Smooth muscle cell (in vitro differentiated cells): ENCODE results near the gene DCTPP1. TPM values are rescaled to one million over a fixed set of nuclear protein-coding genes. Genes with fewer than 3 reads are reported as not detected.
"Not testable (repeated sequence)": the region's sequence is repeated elsewhere in the genome, so short reads cannot be mapped to it uniquely, and the experiment has no call there.

Experiments
- DNase-seq: peaks from one replicate; lab custom pipeline; 2025; ENCODE audit not compliant: unreplicated experiment; lab: John Stamatoyannopoulos, UW
- H2AFZ ChIP-seq: fragments of 200-600 bp; sonication (generic); 2 replicates; pipeline ENCODE4 v1.6.0; 2016; ENCODE audit warnings: antibody characterized with exemption, low read depth, mild to moderate bottlenecking
- H3F3A ChIP-seq: fragments of 200-600 bp; sonication (generic); 2 replicates; pipeline ENCODE4 v1.6.0; 2017; ENCODE audit warnings: antibody characterized with exemption, low read depth
- H3K27ac ChIP-seq: fragments of 200-600 bp; sonication (generic); 2 replicates; pipeline ENCODE4 v1.5.1; 2016; ENCODE audit warnings: low read depth, mild to moderate bottlenecking
- H3K27me3 ChIP-seq: fragments of 200-600 bp; sonication (generic); 2 replicates; pipeline ENCODE4 v1.6.1; 2016; ENCODE audit warnings: low read depth, mild to moderate bottlenecking
- H3K36me3 ChIP-seq: fragments of 200-600 bp; sonication (generic); 2 replicates; pipeline ENCODE4 v1.5.1; 2016; ENCODE audit warnings: low read depth
- H3K4me1 ChIP-seq: fragments of 200-600 bp; sonication (generic); 2 replicates; pipeline ENCODE4 v1.5.1; 2016; ENCODE audit warnings: low read depth
- H3K4me2 ChIP-seq: fragments of 200-600 bp; sonication (generic); 2 replicates; pipeline ENCODE4 v1.6.0; 2016; ENCODE audit warnings: mild to moderate bottlenecking
- H3K4me3 ChIP-seq: fragments of 200-600 bp; sonication (generic); 2 replicates; pipeline ENCODE4 v1.5.1; 2016; ENCODE audit warnings: mild to moderate bottlenecking
- H3K79me2 ChIP-seq: fragments of 200-600 bp; sonication (generic); 2 replicates; pipeline ENCODE4 v1.6.0; 2016; ENCODE audit warnings: low read depth, mild to moderate bottlenecking
- H3K9ac ChIP-seq: fragments of 200-600 bp; sonication (generic); 2 replicates; pipeline ENCODE4 v1.6.0; 2016; ENCODE audit warnings: low read depth
- H3K9me3 ChIP-seq: fragments of 200-600 bp; sonication (generic); replicated peaks from 2 replicates; pipeline ENCODE4 v1.5.1; 2016; ENCODE audit warnings: low read depth
- H4K20me1 ChIP-seq: fragments of 200-600 bp; sonication (generic); 2 replicates; pipeline ENCODE4 v1.6.0; 2016; ENCODE audit warnings: low read depth
- WGBS: methylation state at CpG from one replicate; pipeline ENCODE4 v1.1.7; 2016; ENCODE audit warnings: low lambda C conversion rate; 5-methylcytosine and 5-hydroxymethylcytosine counted together
- polyA plus RNA-seq: library from polyadenylated mRNA; unstranded; fragments of >200 nt; fragmentation: Nextera tagmentation; extraction: Ambion mirVana; gene quantifications from 2 replicates; pipeline ENCODE4 v1.2.1, GENCODE V29; 2016
- total RNA-seq: library from RNA; depleted of rRNA; stranded (reverse); fragments of >200 nt; gene quantifications from 2 replicates; pipeline ENCODE4 v1.2.3, GENCODE V29; 2014
- TF ChIP-seq, protein P1 (sequence below): fragments of 200-600 bp; sonication (generic); IDR thresholded peaks from 2 replicates; pipeline ENCODE4 v1.5.1; 2017; ENCODE audit warnings: borderline replicate concordance, mild to moderate bottlenecking, antibody characterized with exemption; ENCODE audit not compliant: insufficient read depth, poor library complexity, severe bottlenecking

The DCTPP1 gene
- total and polyA plus RNA-seq, 2 experiments from 2014 or later, result 18.4 to 37.8 TPM

DNA sequence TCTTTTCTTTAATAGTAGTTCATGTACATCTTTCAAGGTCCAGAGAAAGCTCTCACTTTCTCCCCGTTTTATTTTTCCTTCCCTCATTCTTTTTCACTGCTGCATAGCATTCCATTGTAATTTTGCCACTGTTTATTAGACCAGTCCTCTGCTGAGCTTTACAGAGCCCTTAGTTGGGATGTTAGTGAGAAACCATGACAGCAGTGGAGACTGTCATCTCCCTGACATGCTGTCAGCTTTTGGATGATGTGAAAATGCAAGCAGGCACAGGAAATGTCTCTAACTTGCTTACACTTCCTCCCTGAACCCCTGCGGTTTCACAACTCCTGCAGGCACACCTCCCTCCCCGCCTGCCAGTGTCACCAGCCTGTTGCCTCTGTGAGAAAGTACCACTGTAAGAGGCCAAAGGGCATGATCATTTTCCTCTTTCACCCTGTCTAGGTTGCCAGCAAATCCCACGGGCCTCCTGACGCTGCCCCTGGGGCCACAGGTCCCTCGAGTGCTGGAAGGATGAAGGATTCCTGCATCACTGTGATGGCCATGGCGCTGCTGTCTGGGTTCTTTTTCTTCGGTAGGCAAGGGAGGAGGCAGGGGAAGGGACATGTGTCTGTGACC lies 42.6 kb upstream of the DCTPP1 start, which contains the start of gene ITGAL:
ITGAL (plus strand) TSS at position 415 of the 615 bp plus-strand sequence; CDS start at position 511, 96 bp downstream.
- no peak for DNase-seq
- WGBS, result 84% methylated on average over 8 of the region's 8 CpGs
- H3K36me3 ChIP-seq, result no peaks in the 10 kb centered on the region
- no peak within 1 kb of the TSS for H3K4me2 ChIP-seq
- no peak within 1 kb of the TSS for H3K9ac ChIP-seq
- H3K4me1 ChIP-seq, result no peaks in the 10 kb centered on the region
- H3F3A ChIP-seq, result no peaks in the 10 kb centered on the region
- no peaks in the 10 kb centered on the region for H3K79me2 ChIP-seq
- TF ChIP-seq, protein P1, sequence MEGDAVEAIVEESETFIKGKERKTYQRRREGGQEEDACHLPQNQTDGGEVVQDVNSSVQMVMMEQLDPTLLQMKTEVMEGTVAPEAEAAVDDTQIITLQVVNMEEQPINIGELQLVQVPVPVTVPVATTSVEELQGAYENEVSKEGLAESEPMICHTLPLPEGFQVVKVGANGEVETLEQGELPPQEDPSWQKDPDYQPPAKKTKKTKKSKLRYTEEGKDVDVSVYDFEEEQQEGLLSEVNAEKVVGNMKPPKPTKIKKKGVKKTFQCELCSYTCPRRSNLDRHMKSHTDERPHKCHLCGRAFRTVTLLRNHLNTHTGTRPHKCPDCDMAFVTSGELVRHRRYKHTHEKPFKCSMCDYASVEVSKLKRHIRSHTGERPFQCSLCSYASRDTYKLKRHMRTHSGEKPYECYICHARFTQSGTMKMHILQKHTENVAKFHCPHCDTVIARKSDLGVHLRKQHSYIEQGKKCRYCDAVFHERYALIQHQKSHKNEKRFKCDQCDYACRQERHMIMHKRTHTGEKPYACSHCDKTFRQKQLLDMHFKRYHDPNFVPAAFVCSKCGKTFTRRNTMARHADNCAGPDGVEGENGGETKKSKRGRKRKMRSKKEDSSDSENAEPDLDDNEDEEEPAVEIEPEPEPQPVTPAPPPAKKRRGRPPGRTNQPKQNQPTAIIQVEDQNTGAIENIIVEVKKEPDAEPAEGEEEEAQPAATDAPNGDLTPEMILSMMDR, result no peak
- H2AFZ ChIP-seq, result no peak within 1 kb of the TSS
- H3K4me3 ChIP-seq, result no peak within 1 kb of the TSS
- H3K27ac ChIP-seq, result no peak within 1 kb of the TSS
- no peaks in the 10 kb centered on the region for H3K27me3 ChIP-seq
- no peaks in the 10 kb centered on the region for H4K20me1 ChIP-seq
- no peaks in the 10 kb centered on the region for H3K9me3 ChIP-seq

DNA sequence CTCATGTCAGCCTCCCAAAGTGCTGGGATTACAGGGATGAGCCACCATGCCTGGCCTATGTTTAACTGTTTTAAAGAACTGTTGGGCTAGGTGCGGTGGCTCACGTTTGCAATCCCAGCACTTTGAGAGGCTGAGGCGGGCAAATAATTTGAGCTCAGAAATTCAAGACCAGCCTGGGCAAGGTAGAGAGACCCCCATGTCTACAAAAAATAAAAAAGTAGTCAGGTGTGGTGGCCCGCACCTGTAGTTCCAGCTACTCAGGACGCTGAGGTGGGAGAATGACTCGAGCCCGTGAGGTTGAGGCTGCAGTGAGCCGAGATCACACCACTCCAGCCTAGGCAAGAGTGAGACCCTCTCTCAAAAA lies 40.8 kb upstream of the DCTPP1 start:
- Histone ChIP-seq H3K36me3 (no peaks in the 10 kb centered on the region), H3K79me2 (no peaks in the 10 kb centered on the region), H4K20me1 (no peaks in the 10 kb centered on the region), H3K9ac (no peak overlapping the region), H3K4me1 (no peaks in the 10 kb centered on the region), H3K9me3 (no peaks in the 10 kb centered on the region), H3K27ac (no peak overlapping the region), H3K4me2 (no peak overlapping the region), H3F3A (no peaks in the 10 kb centered on the region), H2AFZ (no peak overlapping the region), H3K4me3 (no peak overlapping the region), H3K27me3 (no peaks in the 10 kb centered on the region)
- no peak for DNase-seq
- TF ChIP-seq, protein P1, result no peak
- WGBS, result 96% methylated on average over 8 of the region's 8 CpGs

DNA sequence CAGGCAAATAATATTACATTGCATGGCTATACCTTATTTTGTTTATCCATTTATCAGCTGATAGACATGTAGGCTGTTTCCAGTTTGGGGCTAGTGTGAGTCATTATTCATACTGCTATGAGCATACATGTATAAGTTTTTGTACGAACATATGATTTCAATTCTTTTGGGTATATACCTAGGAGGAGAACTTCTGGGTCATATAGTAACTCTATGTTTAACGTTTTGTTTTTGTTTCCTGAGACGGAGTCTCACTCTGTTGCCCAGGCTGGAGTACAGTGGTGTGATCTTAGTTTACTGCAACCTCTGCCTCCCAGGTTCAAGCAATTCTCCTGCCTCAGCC lies 40.3 kb upstream of the DCTPP1 start:
- no peaks in the 10 kb centered on the region for H3F3A ChIP-seq
- no peaks in the 10 kb centered on the region for H4K20me1 ChIP-seq
- H3K27me3 ChIP-seq, result no peaks in the 10 kb centered on the region
- no peak for DNase-seq
- H3K79me2 ChIP-seq, result no peaks in the 10 kb centered on the region
- no peak overlapping the region for H3K4me2 ChIP-seq
- H3K4me3 ChIP-seq, result no peak overlapping the region
- TF ChIP-seq, protein P1, result no peak
- H3K27ac ChIP-seq, result no peak overlapping the region
- H3K9ac ChIP-seq, result no peak overlapping the region
- no peak overlapping the region for H2AFZ ChIP-seq
- H3K9me3 ChIP-seq, result no peaks in the 10 kb centered on the region
- no peaks in the 10 kb centered on the region for H3K36me3 ChIP-seq
- 86% methylated on average over 3 of the region's 3 CpGs for WGBS
- no peaks in the 10 kb centered on the region for H3K4me1 ChIP-seq

DNA sequence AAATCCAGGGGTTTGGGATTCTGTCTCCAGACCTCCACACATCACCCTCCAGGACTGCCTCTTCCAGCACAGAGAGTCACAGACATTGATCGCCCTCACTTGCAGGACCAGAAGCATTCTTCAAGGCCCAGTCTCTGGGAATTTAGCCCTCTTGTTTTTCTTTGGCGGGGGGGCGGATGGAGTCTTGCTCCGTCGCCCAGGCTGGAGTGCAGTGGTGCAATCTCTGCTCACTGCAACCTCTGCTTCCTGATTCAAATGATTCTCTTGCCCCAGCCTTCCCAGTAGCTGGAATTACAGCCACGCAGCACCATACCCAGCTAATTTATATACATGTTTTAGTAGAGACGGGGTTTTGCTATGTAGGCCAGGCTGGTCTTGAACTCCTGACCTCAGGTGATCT lies 34.2 kb upstream of the DCTPP1 start:
- Histone ChIP-seq H3K27ac (no peak overlapping the region), H3K4me3 (no peak overlapping the region), H3K9ac (no peak overlapping the region), H3K9me3 (no peaks in the 10 kb centered on the region), H3K79me2 (no peaks in the 10 kb centered on the region), H3K4me1 (no peaks in the 10 kb centered on the region), H4K20me1 (no peaks in the 10 kb centered on the region), H3K36me3 (no peaks in the 10 kb centered on the region), H3K4me2 (no peak overlapping the region), H2AFZ (no peak overlapping the region), H3K27me3 (no peaks in the 10 kb centered on the region), H3F3A (no peaks in the 10 kb centered on the region)
- TF ChIP-seq, protein P1, result no peak
- WGBS, result 91% methylated on average over 7 of the region's 7 CpGs
- DNase-seq, result no peak

DNA sequence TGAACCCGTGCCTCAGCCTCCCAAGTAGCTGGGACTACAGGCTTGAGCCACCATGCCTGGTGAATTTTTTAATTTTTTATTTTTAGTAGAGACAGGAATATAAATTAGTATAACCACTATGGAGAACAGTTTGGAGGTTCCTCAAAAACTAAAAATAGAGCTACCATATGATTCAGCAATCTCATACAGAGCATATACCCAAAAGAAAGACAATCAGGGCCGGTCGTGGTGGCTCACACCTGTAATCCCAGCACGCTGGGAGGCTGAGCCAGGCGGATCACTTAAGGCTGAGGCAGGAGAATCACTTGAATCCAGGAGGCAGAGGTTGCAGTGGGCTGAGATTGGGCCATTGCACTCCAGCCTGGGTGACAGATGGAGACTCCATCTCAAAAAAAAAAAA lies 31.6 kb upstream of the DCTPP1 start:
- not testable (repeated sequence) for DNase-seq, H3K79me2 ChIP-seq, H3K27ac ChIP-seq, H3F3A ChIP-seq, H3K36me3 ChIP-seq, H3K9ac ChIP-seq, H3K9me3 ChIP-seq, H3K4me2 ChIP-seq, H3K4me1 ChIP-seq, H3K4me3 ChIP-seq, H4K20me1 ChIP-seq, H3K27me3 ChIP-seq, H2AFZ ChIP-seq
- 89% methylated on average over 5 of the region's 5 CpGs for WGBS
